Inflammatory macrophage treated with lipopolysaccharide for 1 hour (primary cell): ENCODE data around the gene SLC6A8.
A peak's percentile ranks its signal among the peaks of the same experiment; 100 is the strongest.
"Not testable (repeated sequence)": the region's sequence is repeated elsewhere in the genome, so short reads cannot be mapped to it uniquely, and the experiment has no call there.

ENCODE experiments used
- DNase-seq, 2 donors: peaks; one replicate each; pipeline ENCODE4 v3.0.0-alpha.2; 2020 to 2022

SLC6A8 gene

GRCh38 chrX:153672531-153673427 lies 14.9 kb upstream of the SLC6A8 start:
- DNase-seq = no peak

GRCh38 chrX:153673428-153674218 lies 14.1 kb upstream of the SLC6A8 start, which contains the start of gene PNCK:
Gene PNCK (minus strand): TSS chrX:153673813. CDS start chrX:153673076, 737 bp downstream.
- no peak for DNase-seq

- no peak for DNase-seq
These were observed 13.4 kb upstream of the SLC6A8 start for GRCh38 chrX:153674219-153674851.

GRCh38 chrX:153681175-153681574 lies 6.6 kb upstream of the SLC6A8 start:
- DNase-seq = no peak

- DNase-seq = not testable (repeated sequence)
These were observed 4.2 kb upstream of the SLC6A8 start for GRCh38 chrX:153683486-153683885.

GRCh38 chrX:153684467-153685155 lies 3.1 kb upstream of the SLC6A8 start:
- no peak for DNase-seq

GRCh38 chrX:153685156-153685536 lies 2.6 kb upstream of the SLC6A8 start:
- DNase-seq = no peak

- peak; percentile 2 to 21 for DNase-seq
These were observed 1.7 kb upstream of the SLC6A8 start for GRCh38 chrX:153685751-153686696.

- DNase-seq = no peak
These were observed 1.0 kb upstream of the SLC6A8 start for GRCh38 chrX:153686711-153687110.

- no peak for DNase-seq
These were observed 345 bp downstream of the SLC6A8 start for GRCh38 chrX:153688071-153688470.

- no peak for DNase-seq
These were observed 780 bp downstream of the SLC6A8 start for GRCh38 chrX:153688506-153688905.

- no peak for DNase-seq
These were observed 1.3 kb downstream of the SLC6A8 start for GRCh38 chrX:153688911-153689590.

- DNase-seq = no peak
These were observed 2.1 kb downstream of the SLC6A8 start for GRCh38 chrX:153689654-153690465.

- DNase-seq = no peak
These were observed 2.7 kb downstream of the SLC6A8 start for GRCh38 chrX:153690466-153690865.

- not testable (repeated sequence) for DNase-seq
These were observed 3.5 kb downstream of the SLC6A8 start for GRCh38 chrX:153691032-153691827.

- DNase-seq = no peak
These were observed 4.3 kb downstream of the SLC6A8 start for GRCh38 chrX:153692003-153692402.

- DNase-seq = no peak
These were observed 5.0 kb downstream of the SLC6A8 start for GRCh38 chrX:153692611-153693156.

GRCh38 chrX:153693216-153694086 lies 5.7 kb downstream of the SLC6A8 start:
- DNase-seq = no peak
